ENCODE data around the gene TMEM208.

DNA sequence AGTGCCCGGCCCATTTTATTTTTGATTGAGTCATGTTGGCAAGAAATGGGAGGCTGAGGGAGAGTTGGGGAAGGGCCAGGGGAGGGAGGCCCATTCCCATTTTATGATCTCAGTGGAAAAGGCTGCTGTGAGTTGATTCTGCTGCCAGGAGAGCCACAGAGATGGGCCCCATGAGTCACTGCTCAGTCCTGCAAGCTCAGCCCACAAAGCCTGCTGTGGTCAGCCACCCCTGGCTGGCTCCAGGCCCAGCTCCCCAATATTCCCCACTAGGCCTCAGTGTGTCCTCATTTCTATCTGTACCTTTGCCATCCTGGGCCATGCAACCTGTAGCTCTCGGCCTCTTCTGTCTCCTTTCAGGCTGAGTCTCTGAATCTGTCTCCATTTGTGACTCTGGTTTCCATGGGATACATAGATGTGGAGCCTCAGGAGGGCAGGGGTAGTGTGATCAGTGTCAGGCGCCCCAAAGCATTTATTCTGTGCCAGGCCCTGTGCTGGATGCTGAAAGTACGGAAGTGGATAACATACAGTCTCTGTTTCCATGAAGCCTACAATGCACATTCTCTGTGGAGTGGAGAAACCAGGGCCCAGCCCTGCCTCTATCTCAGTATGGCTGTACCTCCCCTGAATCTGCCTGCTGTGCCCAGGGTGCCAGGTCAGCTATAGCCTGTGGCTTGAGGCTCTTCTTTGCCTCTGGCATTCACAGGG is 50.5 kb downstream of the TMEM208 start:
- no peak for TF ChIP-seq YY1 (IDR thresholded peaks at IDR 0.05)
- no peak for TF ChIP-seq JUND (IDR thresholded peaks at IDR 0.05)
